CD8-positive, alpha-beta memory T cell (primary cell): ENCODE data around the gene TTC28. TPM values are rescaled to one million over a fixed set of nuclear protein-coding genes. Genes with fewer than 3 reads are reported as not detected.

Source experiments
- CTCF ChIA-PET: fragments of 350-600 bp; sonication (Branson Sonifier 250); formaldehyde crosslinking; loops from one replicate; lab custom pipeline; 2021; ENCODE audit warnings: antibody characterized with exemption; lab: Charles Lee
- POLR2A ChIA-PET: fragments of 350-600 bp; sonication (Branson Sonifier 250); formaldehyde crosslinking; loops from one replicate; lab custom pipeline; 2021; ENCODE audit warnings: antibody characterized with exemption; lab: Charles Lee
- DNase-seq, 5 donors: peaks; one replicate each; pipeline versions ENCODE4 v3.0.0 to v3.0.0-alpha.2; 2020 to 2022; ENCODE audit warnings: mixed read lengths in 1 of 5
- H3K27ac ChIP-seq: one replicate; pipeline ENCODE4 v1.7.0; 2013; ENCODE audit warnings: low read depth, mild to moderate bottlenecking, low read length, moderate library complexity
- H3K27me3 ChIP-seq: 2 replicates; pipeline ENCODE4 v1.7.0; 2013; ENCODE audit warnings: low read length, mild to moderate bottlenecking; ENCODE audit not compliant: insufficient read depth, poor library complexity, severe bottlenecking
- H3K36me3 ChIP-seq: 2 replicates; pipeline ENCODE4 v1.7.0; 2013; ENCODE audit warnings: mild to moderate bottlenecking, low read length, moderate library complexity; ENCODE audit not compliant: insufficient read depth
- H3K4me1 ChIP-seq: 2 replicates; pipeline ENCODE4 v1.7.0; 2013; ENCODE audit warnings: mild to moderate bottlenecking, low read length, moderate library complexity; ENCODE audit not compliant: insufficient read depth
- H3K4me3 ChIP-seq: 2 replicates; pipeline ENCODE4 v1.7.0; 2013; ENCODE audit warnings: mild to moderate bottlenecking, low read length
- H3K9me3 ChIP-seq: 2 replicates; pipeline ENCODE4 v1.7.0; 2013; ENCODE audit warnings: mild to moderate bottlenecking, low read length
- H3K27ac Mint-ChIP-seq, 8 donors: one replicate each; pipeline ENCODE4 v1.8.0; 2020 to 2021; ENCODE audit warnings: mixed read lengths in 8 of 8, mild to moderate bottlenecking in 6 of 8, inconsistent platforms in 3 of 8, moderate library complexity in 3 of 8
- H3K27me3 Mint-ChIP-seq, 2 donors: one replicate each; pipeline ENCODE4 v1.8.0; 2020 to 2021; ENCODE audit warnings: mixed read lengths in 2 of 2, mild to moderate bottlenecking in 1 of 2, moderate library complexity in 1 of 2
- H3K36me3 Mint-ChIP-seq, 3 donors: one replicate each; pipeline ENCODE4 v1.8.0; 2020 to 2021; ENCODE audit warnings: mixed read lengths in 3 of 3, inconsistent platforms in 1 of 3, mild to moderate bottlenecking in 1 of 3
- H3K4me1 Mint-ChIP-seq, 3 donors: one replicate each; pipeline ENCODE4 v1.8.0; 2020 to 2021; ENCODE audit warnings: mixed read lengths in 3 of 3, inconsistent platforms in 1 of 3, mild to moderate bottlenecking in 1 of 3
- H3K4me3 Mint-ChIP-seq, 7 donors: one replicate each; pipeline ENCODE4 v1.8.0; 2020 to 2021; ENCODE audit warnings: mixed read lengths in 7 of 7, mild to moderate bottlenecking in 6 of 7, moderate library complexity in 4 of 7, inconsistent platforms in 2 of 7
- H3K9me3 Mint-ChIP-seq, 5 donors: one replicate each; pipeline ENCODE4 v1.8.0; 2020 to 2022; ENCODE audit warnings: mixed read lengths in 5 of 5, mild to moderate bottlenecking in 3 of 5, moderate library complexity in 2 of 5, inconsistent platforms in 1 of 5
- polyA plus RNA-seq: library from polyadenylated mRNA; unstranded; fragments of 300-500 nt; fragmentation: Illumina TruSeq; gene quantifications from one replicate; pipeline ENCODE4 v1.2.3, GENCODE V29; 2021
- total RNA-seq, 2 experiments: library from RNA; stranded (reverse); gene quantifications; one replicate each; pipeline ENCODE4 v1.2.3, GENCODE V29; 2021

The TTC28 gene
- total and polyA plus RNA-seq, 3 experiments from 2014 or later = 0.24 to 0.60 (median 0.51) TPM

GRCh38 chr22:28025866-28026575 lies 653.6 kb downstream of the TTC28 start:
- Histone ChIP-seq H3K4me3 (no peak overlapping the region), H3K4me1 (no peaks in the 10 kb centered on the region), H3K27me3 (no peaks in the 10 kb centered on the region), H3K36me3 (no peaks in the 10 kb centered on the region), H3K27ac (no peak overlapping the region), H3K9me3 (no peaks in the 10 kb centered on the region)
- Mint-ChIP-seq H3K9me3 (no peaks in the 10 kb centered on the region), H3K27ac (no peak overlapping the region), H3K4me1 (no peaks in the 10 kb centered on the region), H3K4me3 (no peak overlapping the region), H3K36me3 (no peaks in the 10 kb centered on the region), H3K27me3 (peaks cover 2 to 8% of the 10 kb centered on the region in 2 donors)
- no peak for DNase-seq
- POLR2A ChIA-PET = no interaction called here
- CTCF ChIA-PET = interaction anchor here (1.3 kb wide), 1 partner anchor 8 kb away, joined by 3 read pairs; no protein-coding TSS in a partner anchor

- Mint-ChIP-seq H3K4me3 (no peak overlapping the region), H3K27me3 (peaks cover 2 to 8% of the 10 kb centered on the region in 2 donors), H3K9me3 (no peaks in the 10 kb centered on the region), H3K27ac (no peak overlapping the region), H3K36me3 (no peaks in the 10 kb centered on the region), H3K4me1 (no peaks in the 10 kb centered on the region)
- H3K9me3 ChIP-seq = no peaks in the 10 kb centered on the region
- POLR2A ChIA-PET = no interaction called here
- H3K27me3 ChIP-seq = no peaks in the 10 kb centered on the region
- CTCF ChIA-PET = interaction anchor here (1.3 kb wide), 1 partner anchor 9 kb away, joined by 3 read pairs; no protein-coding TSS in a partner anchor
- DNase-seq = no peak
- no peak overlapping the region for H3K4me3 ChIP-seq
- no peaks in the 10 kb centered on the region for H3K4me1 ChIP-seq
- H3K36me3 ChIP-seq = no peaks in the 10 kb centered on the region
- no peak overlapping the region for H3K27ac ChIP-seq
Measured at GRCh38 chr22:28025333-28025732, 654.3 kb downstream of the TTC28 start.

GRCh38 chr22:28024422-28024888 lies 655.2 kb downstream of the TTC28 start:
- Histone ChIP-seq H3K4me3 (no peak overlapping the region), H3K27me3 (no peaks in the 10 kb centered on the region), H3K4me1 (no peaks in the 10 kb centered on the region), H3K36me3 (no peaks in the 10 kb centered on the region), H3K9me3 (no peaks in the 10 kb centered on the region), H3K27ac (no peak overlapping the region)
- CTCF ChIA-PET = interaction anchor here (0.9 to 1.3 kb wide), 2 partner anchors 10 to 138 kb away, joined by 3 read pairs; no protein-coding TSS in a partner anchor
- no peaks in the 10 kb centered on the region for H3K9me3 Mint-ChIP-seq
- DNase-seq = no peak
- no peak overlapping the region for H3K27ac Mint-ChIP-seq
- no peaks in the 10 kb centered on the region for H3K4me1 Mint-ChIP-seq
- H3K27me3 Mint-ChIP-seq = peaks cover 2 to 8% of the 10 kb centered on the region in 2 donors
- no peaks in the 10 kb centered on the region for H3K36me3 Mint-ChIP-seq
- H3K4me3 Mint-ChIP-seq = no peak overlapping the region
- POLR2A ChIA-PET = no interaction called here

GRCh38 chr22:28023774-28024173 lies 655.9 kb downstream of the TTC28 start:
- POLR2A ChIA-PET = no interaction called here
- CTCF ChIA-PET = interaction anchor here (0.9 kb wide), 1 partner anchor 137 kb away, joined by 3 read pairs; no protein-coding TSS in a partner anchor
- Histone ChIP-seq H3K4me1 (no peaks in the 10 kb centered on the region), H3K27ac (no peak overlapping the region), H3K27me3 (no peaks in the 10 kb centered on the region), H3K9me3 (no peaks in the 10 kb centered on the region), H3K36me3 (no peaks in the 10 kb centered on the region), H3K4me3 (no peak overlapping the region)
- DNase-seq = no peak
- H3K36me3 Mint-ChIP-seq = no peaks in the 10 kb centered on the region
- no peak overlapping the region for H3K4me3 Mint-ChIP-seq
- no peaks in the 10 kb centered on the region for H3K4me1 Mint-ChIP-seq
- peaks cover 2 to 8% of the 10 kb centered on the region in 2 donors for H3K27me3 Mint-ChIP-seq
- peak overlapping the region in 1 of 8 donors; percentile 38 for H3K27ac Mint-ChIP-seq
- H3K9me3 Mint-ChIP-seq = no peaks in the 10 kb centered on the region

GRCh38 chr22:28023036-28023435 lies 656.6 kb downstream of the TTC28 start:
- ChIA-PET CTCF (interaction anchor here (1.0 kb wide), 1 partner anchor 14 kb away, joined by 3 read pairs; no protein-coding TSS in a partner anchor), POLR2A (no interaction called here)
- DNase-seq = no peak
- no peaks in the 10 kb centered on the region for H3K4me1 Mint-ChIP-seq
- Histone ChIP-seq H3K27ac (no peak overlapping the region), H3K27me3 (no peaks in the 10 kb centered on the region), H3K4me3 (no peak overlapping the region), H3K4me1 (no peaks in the 10 kb centered on the region), H3K9me3 (no peaks in the 10 kb centered on the region), H3K36me3 (no peaks in the 10 kb centered on the region)
- no peak overlapping the region for H3K27ac Mint-ChIP-seq
- H3K36me3 Mint-ChIP-seq = no peaks in the 10 kb centered on the region
- H3K27me3 Mint-ChIP-seq = peaks cover 2 to 8% of the 10 kb centered on the region in 2 donors
- no peaks in the 10 kb centered on the region for H3K9me3 Mint-ChIP-seq
- H3K4me3 Mint-ChIP-seq = no peak overlapping the region

DNA sequence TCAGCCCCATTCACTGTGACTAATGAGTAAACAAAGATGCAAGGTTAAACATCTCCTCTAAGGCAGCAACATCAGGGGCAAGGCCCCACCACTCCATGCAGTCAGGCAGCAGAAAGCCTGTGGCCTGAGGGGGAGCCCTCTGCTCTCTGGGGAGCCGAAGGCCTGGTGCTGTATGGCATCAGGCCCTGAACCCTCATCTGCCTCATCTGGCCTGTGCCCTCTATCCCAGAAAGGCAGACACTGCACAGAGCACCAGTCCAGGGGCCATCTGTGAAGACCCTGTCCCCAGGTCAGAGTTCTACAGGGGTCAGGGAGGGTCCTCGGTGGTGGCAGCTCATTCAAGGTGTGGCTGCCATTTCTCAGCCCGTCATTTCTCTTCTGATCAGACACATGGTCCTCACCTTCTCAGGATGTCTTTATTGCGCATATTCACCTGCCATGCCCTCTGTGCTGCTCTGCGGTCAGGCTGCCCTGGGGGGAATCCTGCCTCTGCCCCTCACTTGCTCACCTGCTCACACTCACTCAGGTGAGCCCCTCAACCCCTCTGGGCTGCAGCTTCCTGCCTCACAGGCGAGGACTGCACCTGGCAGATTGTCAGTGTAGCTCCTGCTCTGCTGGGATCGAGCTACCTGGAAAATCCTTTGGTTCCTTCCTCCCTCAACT lies 657.5 kb downstream of the TTC28 start:
- H3K9me3 Mint-ChIP-seq = no peaks in the 10 kb centered on the region
- no peaks in the 10 kb centered on the region for H3K4me1 Mint-ChIP-seq
- Histone ChIP-seq H3K36me3 (no peaks in the 10 kb centered on the region), H3K27me3 (no peaks in the 10 kb centered on the region), H3K27ac (no peak overlapping the region), H3K9me3 (no peaks in the 10 kb centered on the region), H3K4me3 (no peak overlapping the region), H3K4me1 (no peaks in the 10 kb centered on the region)
- no peak for DNase-seq
- ChIA-PET POLR2A (no interaction called here), CTCF (interaction anchor here (1.0 kb wide), 1 partner anchor 13 kb away, joined by 3 read pairs; no protein-coding TSS in a partner anchor)
- peaks cover 2 to 8% of the 10 kb centered on the region in 2 donors for H3K27me3 Mint-ChIP-seq
- no peak overlapping the region for H3K4me3 Mint-ChIP-seq
- no peaks in the 10 kb centered on the region for H3K36me3 Mint-ChIP-seq
- H3K27ac Mint-ChIP-seq = no peak overlapping the region

DNA sequence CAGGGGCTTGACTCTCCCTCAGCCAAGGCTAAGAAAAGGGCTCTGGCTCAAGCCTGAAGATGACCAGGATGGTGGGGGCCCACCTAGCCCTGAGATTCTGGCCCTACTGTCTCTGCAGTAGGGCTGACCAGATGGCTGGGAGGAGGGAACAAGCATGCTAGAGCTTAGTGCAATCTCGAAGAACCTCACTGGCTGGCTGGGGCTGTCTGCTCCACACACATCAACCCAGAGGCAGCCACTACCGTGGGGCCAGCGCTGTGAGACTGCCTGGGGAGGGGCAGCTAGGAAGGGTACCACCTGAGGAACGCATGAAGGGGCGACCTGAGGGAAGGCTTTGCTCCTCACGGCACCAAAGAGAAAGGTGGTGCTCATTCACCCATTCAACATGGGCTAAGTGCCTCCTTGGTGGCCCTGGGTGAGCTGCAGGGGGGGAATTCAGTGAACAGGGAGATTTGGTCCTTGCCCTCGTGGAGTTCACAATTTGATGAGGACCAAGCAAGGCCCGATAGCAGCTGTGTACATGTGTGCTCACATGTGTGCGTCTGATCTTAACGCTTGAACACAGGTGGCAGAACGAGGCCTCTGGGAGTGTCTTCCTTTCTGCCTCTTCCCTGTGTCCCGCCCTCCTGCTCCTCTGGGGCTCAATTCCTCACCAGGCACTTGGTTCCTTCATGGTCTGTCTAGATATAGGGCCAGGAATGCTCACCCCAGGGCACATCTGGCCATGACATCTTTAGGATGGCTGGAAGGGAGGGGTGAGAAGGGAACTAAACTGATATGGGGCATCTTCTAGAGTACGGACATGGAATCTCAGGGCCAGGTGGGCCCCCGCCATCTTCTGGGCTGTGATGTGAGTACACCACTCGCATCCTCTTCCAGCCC lies 658.3 kb downstream of the TTC28 start:
- no peaks in the 10 kb centered on the region for H3K4me1 ChIP-seq
- H3K36me3 Mint-ChIP-seq = no peaks in the 10 kb centered on the region
- no peaks in the 10 kb centered on the region for H3K4me1 Mint-ChIP-seq
- POLR2A ChIA-PET = no interaction called here
- no peak for DNase-seq
- H3K27ac Mint-ChIP-seq = no peak overlapping the region
- no peak overlapping the region for H3K4me3 Mint-ChIP-seq
- peaks cover 2 to 8% of the 10 kb centered on the region in 2 donors for H3K27me3 Mint-ChIP-seq
- no peaks in the 10 kb centered on the region for H3K27me3 ChIP-seq
- CTCF ChIA-PET = no interaction called here
- H3K9me3 ChIP-seq = no peaks in the 10 kb centered on the region
- no peak overlapping the region for H3K4me3 ChIP-seq
- no peaks in the 10 kb centered on the region for H3K9me3 Mint-ChIP-seq
- no peaks in the 10 kb centered on the region for H3K36me3 ChIP-seq
- H3K27ac ChIP-seq = no peak overlapping the region
